GM18909 (cell line): ENCODE results near the gene NTNG2.

Source experiments
- ATAC-seq: cut with Tn5 transposase; IDR thresholded peaks from one replicate; pipeline ENCODE4 v1.9.1; 2021; ENCODE audit warnings: mild to moderate bottlenecking; ENCODE audit not compliant: unreplicated experiment, poor library complexity

NTNG2 gene

GRCh38 chr9:132168347-132168746, 6.5 kb downstream of the NTNG2 start:
- no peak for ATAC-seq

GRCh38 chr9:132168851-132169250, 7.0 kb downstream of the NTNG2 start:
- no peak for ATAC-seq

- no peak for ATAC-seq
These were observed 8.0 kb downstream of the NTNG2 start for GRCh38 chr9:132169672-132170392.

GRCh38 chr9:132171702-132172101, 9.8 kb downstream of the NTNG2 start:
- ATAC-seq = no peak

- no peak for ATAC-seq
These were observed 10.3 kb downstream of the NTNG2 start for GRCh38 chr9:132172185-132172584.

- ATAC-seq = no peak
These were observed 13.6 kb downstream of the NTNG2 start for GRCh38 chr9:132175431-132175830.

- ATAC-seq = no peak
These were observed 14.5 kb downstream of the NTNG2 start for GRCh38 chr9:132176338-132176737.

- no peak for ATAC-seq
These were observed 20.0 kb downstream of the NTNG2 start for GRCh38 chr9:132181796-132182313.

GRCh38 chr9:132182314-132183091, 20.6 kb downstream of the NTNG2 start:
- ATAC-seq = no peak

- no peak for ATAC-seq
These were observed 21.3 kb downstream of the NTNG2 start for GRCh38 chr9:132183134-132183533.

GRCh38 chr9:132183715-132184114, 21.9 kb downstream of the NTNG2 start:
- ATAC-seq = no peak

- no peak for ATAC-seq
These were observed 22.3 kb downstream of the NTNG2 start for GRCh38 chr9:132184124-132184523.

GRCh38 chr9:132185073-132186009, 23.5 kb downstream of the NTNG2 start:
- ATAC-seq = no peak

- ATAC-seq = no peak
These were observed 25.3 kb downstream of the NTNG2 start for GRCh38 chr9:132187121-132187620.

- ATAC-seq = no peak
These were observed 29.1 kb downstream of the NTNG2 start for GRCh38 chr9:132190966-132191365.

- no peak for ATAC-seq
These were observed 30.9 kb downstream of the NTNG2 start for GRCh38 chr9:132192728-132193127.

GRCh38 chr9:132193227-132194124, 31.6 kb downstream of the NTNG2 start:
- no peak for ATAC-seq

- ATAC-seq = no peak
These were observed 32.6 kb downstream of the NTNG2 start for GRCh38 chr9:132194508-132194907.

- ATAC-seq = no peak
These were observed 35.5 kb downstream of the NTNG2 start for GRCh38 chr9:132197315-132197714.
